Measurements from ENCODE around the gene RO60. TPM values are rescaled to one million over a fixed set of nuclear protein-coding genes. Genes with fewer than 3 reads are reported as not detected.
"Not testable (repeated sequence)": the region's sequence is repeated elsewhere in the genome, so short reads cannot be mapped to it uniquely, and the experiment has no call there.

RO60 gene
- total RNA-seq, 1 experiment from 2014 or later = 63.6 TPM

DNA sequence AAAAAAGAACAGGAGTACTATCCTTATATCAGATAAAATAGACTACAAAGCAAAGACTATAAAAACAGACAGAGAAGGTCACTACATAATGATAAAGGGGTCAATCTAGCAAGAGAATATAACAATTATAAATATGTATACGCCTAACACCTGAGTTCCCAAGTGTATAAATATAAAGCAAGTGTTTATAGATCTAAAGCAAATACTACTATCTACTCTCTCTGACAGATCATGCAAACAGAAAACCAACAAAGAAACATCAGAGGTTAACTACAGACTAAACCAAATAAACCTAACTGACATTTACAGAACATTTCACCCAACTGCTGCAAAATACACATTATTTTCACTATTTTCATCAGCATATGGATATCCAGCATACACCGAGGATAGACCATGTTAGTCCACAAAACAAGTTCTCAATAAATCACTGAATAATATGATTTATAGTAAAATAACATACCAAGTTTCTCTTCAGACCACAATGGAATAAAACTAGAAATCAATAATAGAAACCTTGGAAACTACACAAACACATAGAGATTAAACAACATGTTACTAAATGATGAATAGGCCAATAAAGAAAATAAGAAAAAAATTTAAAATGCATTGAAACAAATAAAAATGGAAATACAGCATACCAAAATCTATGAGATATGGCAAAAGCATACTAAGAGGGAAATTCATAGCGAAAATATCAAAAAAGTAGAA is 22.9 kb upstream of the RO60 start:
- CTCF ChIA-PET = no interaction called here
- peaks cover 8% of the 10 kb centered on the region for H3K36me3 Mint-ChIP-seq (ENCODE audit: insufficient read depth, unreplicated experiment)
- intact Hi-C loops (cut with micrococcal nuclease; ENCODE audit: unreplicated experiment) = no loop called here
- no TSS peak for BruUV-seq (replicated peaks)
- DNase-seq = no peak
- H3K9me3 Mint-ChIP-seq (ENCODE audit: low read depth, unreplicated experiment) = no peaks in the 10 kb centered on the region
- H3K4me1 Mint-ChIP-seq (ENCODE audit: low read depth, unreplicated experiment) = peaks cover 22% of the 10 kb centered on the region
- H3K27me3 Mint-ChIP-seq (ENCODE audit: unreplicated experiment) = no peaks in the 10 kb centered on the region
- TF ChIP-seq, protein P1, sequence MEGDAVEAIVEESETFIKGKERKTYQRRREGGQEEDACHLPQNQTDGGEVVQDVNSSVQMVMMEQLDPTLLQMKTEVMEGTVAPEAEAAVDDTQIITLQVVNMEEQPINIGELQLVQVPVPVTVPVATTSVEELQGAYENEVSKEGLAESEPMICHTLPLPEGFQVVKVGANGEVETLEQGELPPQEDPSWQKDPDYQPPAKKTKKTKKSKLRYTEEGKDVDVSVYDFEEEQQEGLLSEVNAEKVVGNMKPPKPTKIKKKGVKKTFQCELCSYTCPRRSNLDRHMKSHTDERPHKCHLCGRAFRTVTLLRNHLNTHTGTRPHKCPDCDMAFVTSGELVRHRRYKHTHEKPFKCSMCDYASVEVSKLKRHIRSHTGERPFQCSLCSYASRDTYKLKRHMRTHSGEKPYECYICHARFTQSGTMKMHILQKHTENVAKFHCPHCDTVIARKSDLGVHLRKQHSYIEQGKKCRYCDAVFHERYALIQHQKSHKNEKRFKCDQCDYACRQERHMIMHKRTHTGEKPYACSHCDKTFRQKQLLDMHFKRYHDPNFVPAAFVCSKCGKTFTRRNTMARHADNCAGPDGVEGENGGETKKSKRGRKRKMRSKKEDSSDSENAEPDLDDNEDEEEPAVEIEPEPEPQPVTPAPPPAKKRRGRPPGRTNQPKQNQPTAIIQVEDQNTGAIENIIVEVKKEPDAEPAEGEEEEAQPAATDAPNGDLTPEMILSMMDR (IDR thresholded peaks at IDR 0.05; ENCODE audit: unreplicated experiment) = no peak
- no peak overlapping the region for H3K4me3 Mint-ChIP-seq (ENCODE audit: low read depth, unreplicated experiment)
- H3K27ac Mint-ChIP-seq (ENCODE audit: unreplicated experiment) = peak overlapping the region; percentile 16

DNA sequence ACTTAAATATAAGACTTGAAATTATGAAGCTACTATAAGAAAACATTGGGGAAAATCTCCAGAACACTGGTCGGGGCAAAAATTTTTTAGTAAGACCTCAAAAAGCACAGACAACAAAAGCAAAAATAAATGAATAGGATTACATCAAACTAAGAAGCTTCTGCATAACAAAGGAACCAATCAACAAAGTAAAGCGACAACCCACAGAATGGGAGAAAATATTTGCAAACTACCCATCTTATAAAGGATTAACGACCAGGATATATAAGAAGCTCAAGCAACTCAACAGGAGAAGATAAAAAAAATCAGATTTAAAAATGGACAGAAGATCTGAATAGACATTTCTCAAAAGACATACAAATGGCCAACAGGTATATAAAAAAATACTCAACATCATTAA is 19.4 kb upstream of the RO60 start:
- intact Hi-C loops (cut with micrococcal nuclease; ENCODE audit: unreplicated experiment) = no loop called here
- TF ChIP-seq, protein P1 (IDR thresholded peaks at IDR 0.05; ENCODE audit: unreplicated experiment) = no peak
- Mint-ChIP-seq H3K27ac (ENCODE audit: unreplicated experiment) (no peak overlapping the region), H3K36me3 (ENCODE audit: insufficient read depth, unreplicated experiment) (peaks cover 4% of the 10 kb centered on the region), H3K4me1 (ENCODE audit: low read depth, unreplicated experiment) (peaks cover 22% of the 10 kb centered on the region), H3K9me3 (ENCODE audit: low read depth, unreplicated experiment) (no peaks in the 10 kb centered on the region), H3K4me3 (ENCODE audit: low read depth, unreplicated experiment) (no peak overlapping the region), H3K27me3 (ENCODE audit: unreplicated experiment) (no peaks in the 10 kb centered on the region)
- CTCF ChIA-PET = no interaction called here
- BruUV-seq (replicated peaks) = no TSS peak
- no peak for DNase-seq

GRCh38 chr1:193042766-193043691 is 16.4 kb upstream of the RO60 start:
- H3K36me3 Mint-ChIP-seq (ENCODE audit: insufficient read depth, unreplicated experiment) = peaks cover under 1% of the 10 kb centered on the region
- intact Hi-C loops (cut with micrococcal nuclease; ENCODE audit: unreplicated experiment) = no loop called here
- peak overlapping the region; percentile 3 for H3K27ac Mint-ChIP-seq (ENCODE audit: unreplicated experiment)

GRCh38 chr1:193048913-193049312 is 10.5 kb upstream of the RO60 start:
- BruUV-seq (replicated peaks); intact Hi-C loops (cut with micrococcal nuclease; ENCODE audit: unreplicated experiment); H3K27ac Mint-ChIP-seq (ENCODE audit: unreplicated experiment); H3K4me3 Mint-ChIP-seq (ENCODE audit: low read depth, unreplicated experiment); H3K9me3 Mint-ChIP-seq (ENCODE audit: low read depth, unreplicated experiment); CTCF ChIA-PET; DNase-seq; H3K27me3 Mint-ChIP-seq (ENCODE audit: unreplicated experiment); H3K4me1 Mint-ChIP-seq (ENCODE audit: low read depth, unreplicated experiment): not testable (repeated sequence)
- peaks cover 22% of the 10 kb centered on the region for H3K36me3 Mint-ChIP-seq (ENCODE audit: insufficient read depth, unreplicated experiment)

More at GRCh38 chr1:193042766-193043691, 16.4 kb upstream of the RO60 start:
- no peak overlapping the region for H3K4me3 Mint-ChIP-seq (ENCODE audit: low read depth, unreplicated experiment)
- CTCF ChIA-PET = no interaction called here
- BruUV-seq (replicated peaks) = no TSS peak
- H3K9me3 Mint-ChIP-seq (ENCODE audit: low read depth, unreplicated experiment) = no peaks in the 10 kb centered on the region
- no peaks in the 10 kb centered on the region for H3K4me1 Mint-ChIP-seq (ENCODE audit: low read depth, unreplicated experiment)
- no peak for DNase-seq
- H3K27me3 Mint-ChIP-seq (ENCODE audit: unreplicated experiment) = no peaks in the 10 kb centered on the region
- TF ChIP-seq, protein P1 (IDR thresholded peaks at IDR 0.05; ENCODE audit: unreplicated experiment) = no peak
